ENCODE results near the gene LPO. TPM values are rescaled to one million over a fixed set of nuclear protein-coding genes. Genes with fewer than 3 reads are reported as not detected.

Gene LPO
- total RNA-seq, 2 donors from 2014 or later: not detected

DNA sequence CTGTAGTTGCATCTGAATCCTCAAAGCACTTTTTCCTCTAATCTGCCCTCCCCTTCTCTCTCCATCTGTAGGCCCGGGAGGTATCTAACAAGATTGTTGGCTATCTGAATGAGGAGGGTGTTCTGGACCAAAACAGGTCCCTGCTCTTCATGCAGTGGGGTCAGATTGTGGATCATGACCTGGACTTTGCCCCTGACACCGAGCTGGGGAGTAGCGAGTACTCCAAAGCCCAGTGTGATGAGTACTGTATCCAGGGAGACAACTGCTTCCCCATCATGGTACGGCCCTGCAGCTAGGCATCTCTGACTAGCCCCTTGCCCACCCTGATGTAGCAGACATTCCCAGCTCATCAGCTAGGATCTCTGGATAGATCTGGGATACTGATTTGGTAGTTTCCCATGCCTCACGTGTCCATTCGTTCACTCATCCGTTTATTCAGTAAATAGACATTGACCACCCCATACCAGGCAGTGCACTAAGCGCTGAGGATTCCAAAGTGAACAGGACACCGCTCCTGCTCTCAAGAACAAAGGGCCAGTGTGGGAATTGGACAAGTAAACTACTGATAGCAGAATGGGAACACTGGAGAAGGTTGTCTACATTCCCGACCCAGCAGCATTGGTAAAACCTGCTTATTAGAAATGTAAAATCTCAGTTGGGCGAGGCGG lies 12.1 kb downstream of the LPO start:
- intact Hi-C loops (cut with DNase I): loop anchor here in 1 of 2 donors (10.0 kb wide), 1 partner anchor 164 kb away; the partner anchor contains the start of gene RNF43
- DNase-seq (ENCODE audit: low spot score): no peak

DNA sequence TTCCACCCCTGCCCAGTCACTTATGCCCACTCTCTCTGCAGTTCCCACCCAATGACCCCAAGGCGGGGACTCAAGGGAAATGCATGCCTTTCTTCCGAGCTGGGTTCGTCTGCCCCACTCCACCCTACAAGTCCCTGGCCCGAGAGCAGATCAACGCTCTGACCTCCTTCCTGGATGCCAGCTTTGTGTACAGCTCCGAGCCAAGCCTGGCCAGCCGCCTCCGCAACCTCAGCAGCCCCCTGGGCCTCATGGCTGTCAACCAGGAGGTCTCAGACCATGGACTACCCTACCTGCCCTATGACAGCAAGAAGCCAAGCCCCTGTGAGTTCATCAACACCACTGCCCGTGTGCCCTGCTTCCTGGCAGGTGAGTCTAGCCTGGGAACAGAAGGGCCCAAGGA lies 13.8 kb downstream of the LPO start:
- intact Hi-C loops (cut with DNase I): loop anchor here in 1 of 2 donors (10.0 kb wide), 1 partner anchor 163 kb away; the partner anchor contains the start of gene RNF43
- no peak for DNase-seq (ENCODE audit: low spot score)

DNA sequence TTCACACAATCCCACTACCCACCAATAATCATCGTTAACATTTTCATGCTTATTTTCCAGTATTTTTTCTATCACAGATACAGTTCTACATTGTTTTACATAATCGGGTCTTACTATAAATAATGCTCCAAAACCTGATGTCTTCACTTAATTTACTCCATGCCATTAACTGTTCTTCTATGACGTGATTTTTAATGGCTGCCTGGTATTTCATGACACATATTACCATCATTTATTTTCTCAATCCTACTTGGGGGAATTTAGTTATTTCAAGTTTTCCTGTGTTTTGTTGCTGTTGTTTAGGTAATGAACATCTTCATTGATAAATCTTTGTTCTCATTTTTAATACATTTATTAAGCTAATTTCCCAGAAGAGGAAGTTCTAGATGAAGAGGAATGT lies 14.7 kb downstream of the LPO start:
- no peak for DNase-seq (ENCODE audit: low spot score)
- intact Hi-C loops (cut with DNase I): loop anchor here in 1 of 2 donors (10.0 kb wide), 1 partner anchor 162 kb away; the partner anchor contains the start of gene RNF43

DNA sequence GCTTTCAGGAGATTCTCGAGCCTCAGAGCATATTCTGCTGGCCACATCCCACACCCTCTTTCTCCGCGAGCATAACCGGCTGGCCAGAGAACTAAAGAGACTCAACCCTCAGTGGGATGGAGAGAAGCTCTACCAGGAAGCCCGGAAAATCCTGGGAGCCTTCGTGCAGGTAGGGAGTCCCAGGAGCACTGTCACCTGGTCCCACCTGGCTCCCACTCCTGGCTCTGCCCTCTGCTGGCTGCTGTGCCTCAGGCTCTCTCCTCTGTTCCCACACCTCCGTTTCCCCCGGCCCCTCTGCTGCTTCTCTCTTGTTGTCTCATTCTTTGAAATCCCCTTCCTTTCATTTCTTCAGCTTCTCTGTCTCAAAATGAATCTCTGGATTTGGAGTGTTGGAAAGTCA lies 16.4 kb downstream of the LPO start:
- intact Hi-C loops (cut with DNase I): loop anchor here in 1 of 2 donors (10.0 kb wide), 1 partner anchor 160 kb away; the partner anchor contains the start of gene RNF43
- DNase-seq (ENCODE audit: low spot score): no peak

DNA sequence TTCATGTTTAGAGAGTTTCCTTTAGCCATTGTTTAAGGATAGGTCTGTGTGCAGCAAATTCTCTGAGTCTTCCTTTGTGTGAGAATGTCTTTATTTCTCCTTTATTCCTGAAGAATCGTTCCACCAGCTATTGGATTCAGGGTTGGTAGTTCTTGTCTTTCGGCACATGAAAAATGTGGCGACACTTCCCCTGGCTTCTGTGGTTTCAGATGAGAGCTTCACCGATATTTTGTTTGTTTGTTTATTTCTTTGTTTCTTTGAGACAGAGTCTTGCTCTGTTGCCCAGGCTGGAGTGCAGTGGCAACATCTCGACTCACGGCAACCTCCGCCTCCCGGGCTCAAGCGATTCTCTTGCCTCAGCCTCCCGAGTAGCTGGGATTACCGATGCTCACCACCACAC lies 23.8 kb downstream of the LPO start:
- DNase-seq (ENCODE audit: low spot score): no peak
- intact Hi-C loops (cut with DNase I): no loop called here

DNA sequence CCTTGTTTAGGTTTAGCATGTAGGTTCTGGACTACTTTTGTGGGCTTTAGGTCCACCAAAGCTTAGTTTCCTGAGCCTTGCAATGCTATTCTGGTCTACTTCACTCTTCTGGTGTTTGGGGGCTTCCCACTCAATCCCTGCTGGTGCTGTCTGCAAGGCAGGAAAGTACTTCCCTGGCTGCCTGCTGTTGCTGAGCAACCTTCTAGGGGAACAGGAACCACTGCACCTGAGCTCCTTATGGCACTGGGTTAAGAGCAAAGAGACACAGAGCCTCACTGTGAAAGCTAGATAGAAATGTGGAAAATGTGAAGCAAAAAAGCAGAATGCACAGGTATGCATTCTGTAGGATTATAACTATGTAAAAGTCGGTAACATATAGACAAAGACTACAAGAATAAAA lies 25.4 kb downstream of the LPO start:
- no peak for DNase-seq (ENCODE audit: low spot score)
- intact Hi-C loops (cut with DNase I): no loop called here

DNA sequence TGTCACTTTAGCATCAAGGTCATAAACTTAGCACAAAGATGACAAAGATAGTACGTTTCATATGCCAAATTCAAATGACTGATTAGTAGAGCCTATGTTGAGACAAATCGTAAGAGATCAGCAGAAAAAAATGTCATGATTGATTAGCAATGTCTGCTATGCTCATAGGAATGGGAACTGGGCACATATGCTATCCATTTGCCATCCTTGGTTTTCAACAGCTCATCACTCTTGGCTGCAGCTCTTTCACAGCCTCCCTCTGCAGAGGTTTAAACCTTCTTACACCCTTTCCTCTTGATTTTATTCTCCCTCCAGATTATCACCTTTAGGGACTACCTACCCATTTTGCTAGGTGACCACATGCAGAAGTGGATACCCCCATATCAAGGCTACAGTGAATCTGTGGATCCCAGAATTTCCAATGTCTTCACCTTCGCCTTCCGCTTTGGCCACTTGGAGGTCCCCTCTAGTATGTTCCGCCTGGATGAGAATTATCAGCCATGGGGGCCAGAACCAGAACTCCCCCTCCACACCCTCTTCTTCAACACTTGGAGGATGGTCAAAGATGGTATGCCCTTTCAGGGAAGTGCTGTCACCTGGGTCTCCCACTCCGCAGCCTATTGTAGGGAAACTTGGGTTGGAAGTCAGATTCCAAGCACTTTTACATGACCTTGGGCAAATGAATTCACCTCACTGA lies 26.2 kb downstream of the LPO start:
- intact Hi-C loops (cut with DNase I): no loop called here

DNA sequence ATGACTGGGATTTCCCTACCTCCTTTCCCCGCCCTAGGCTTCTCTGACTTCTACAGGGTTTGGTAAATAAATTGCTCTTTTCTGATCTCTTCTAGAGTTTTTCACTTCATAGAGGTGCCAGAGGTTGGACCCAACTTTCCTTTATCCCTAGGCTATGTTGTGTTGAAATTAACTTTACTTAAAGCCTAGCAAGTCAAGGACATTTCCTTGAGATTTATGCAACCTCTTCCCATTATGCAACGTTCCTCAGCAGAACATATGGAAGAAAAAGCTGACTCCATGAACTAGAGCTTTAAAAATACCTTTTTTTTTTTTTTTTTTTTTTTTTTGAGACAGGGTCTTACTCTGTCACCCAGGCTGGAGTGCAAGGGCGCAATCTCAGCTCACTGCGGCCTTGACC lies 26.9 kb downstream of the LPO start:
- intact Hi-C loops (cut with DNase I): no loop called here
- no peak for DNase-seq (ENCODE audit: low spot score)

More for the DNA sequence above, 26.2 kb downstream of the LPO start:
- no peak for DNase-seq (ENCODE audit: low spot score)

DNA sequence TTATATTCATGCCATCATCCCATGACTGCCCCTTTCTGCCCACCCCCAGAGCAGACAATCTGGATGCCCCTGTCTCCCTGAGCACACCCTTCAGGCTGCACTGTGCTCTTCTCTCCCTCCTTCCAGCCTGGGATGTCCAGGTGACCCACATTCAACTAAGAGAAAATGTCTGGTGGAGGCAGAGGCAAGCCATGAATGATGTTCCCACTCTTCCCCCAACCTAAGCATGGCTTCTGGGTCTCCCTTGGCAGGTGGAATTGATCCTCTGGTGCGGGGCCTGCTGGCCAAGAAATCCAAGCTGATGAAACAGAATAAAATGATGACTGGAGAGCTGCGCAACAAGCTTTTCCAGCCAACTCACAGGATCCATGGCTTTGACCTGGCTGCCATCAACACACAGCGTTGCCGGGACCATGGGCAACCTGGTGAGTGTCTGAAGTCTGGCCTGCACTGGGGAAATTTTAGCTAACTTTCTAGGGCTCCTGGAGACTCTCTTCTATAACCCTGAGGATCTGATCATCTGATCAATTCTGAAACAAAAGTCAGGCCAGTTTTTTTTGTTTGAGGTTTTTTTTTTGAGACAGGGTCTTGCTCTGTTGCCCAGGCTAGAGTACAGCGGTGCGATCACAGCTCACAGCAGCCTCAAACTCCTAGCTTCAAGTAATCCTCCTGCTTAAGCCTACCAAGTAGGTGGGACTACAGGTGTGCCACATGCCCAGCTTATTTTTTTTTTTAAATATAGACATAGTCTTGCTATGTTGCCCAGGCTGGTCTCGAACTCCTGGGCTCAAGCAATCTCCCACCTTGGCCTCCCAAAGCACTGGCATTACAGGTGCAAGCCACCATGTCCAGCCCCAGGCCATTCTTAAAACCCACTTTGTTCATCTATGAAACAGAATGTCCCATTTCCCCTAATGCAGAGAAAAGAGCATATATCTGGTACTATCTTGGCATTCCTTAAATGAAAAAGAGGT lies 27.8 kb downstream of the LPO start:
- intact Hi-C loops (cut with DNase I): no loop called here
- DNase-seq (ENCODE audit: low spot score): no peak

DNA sequence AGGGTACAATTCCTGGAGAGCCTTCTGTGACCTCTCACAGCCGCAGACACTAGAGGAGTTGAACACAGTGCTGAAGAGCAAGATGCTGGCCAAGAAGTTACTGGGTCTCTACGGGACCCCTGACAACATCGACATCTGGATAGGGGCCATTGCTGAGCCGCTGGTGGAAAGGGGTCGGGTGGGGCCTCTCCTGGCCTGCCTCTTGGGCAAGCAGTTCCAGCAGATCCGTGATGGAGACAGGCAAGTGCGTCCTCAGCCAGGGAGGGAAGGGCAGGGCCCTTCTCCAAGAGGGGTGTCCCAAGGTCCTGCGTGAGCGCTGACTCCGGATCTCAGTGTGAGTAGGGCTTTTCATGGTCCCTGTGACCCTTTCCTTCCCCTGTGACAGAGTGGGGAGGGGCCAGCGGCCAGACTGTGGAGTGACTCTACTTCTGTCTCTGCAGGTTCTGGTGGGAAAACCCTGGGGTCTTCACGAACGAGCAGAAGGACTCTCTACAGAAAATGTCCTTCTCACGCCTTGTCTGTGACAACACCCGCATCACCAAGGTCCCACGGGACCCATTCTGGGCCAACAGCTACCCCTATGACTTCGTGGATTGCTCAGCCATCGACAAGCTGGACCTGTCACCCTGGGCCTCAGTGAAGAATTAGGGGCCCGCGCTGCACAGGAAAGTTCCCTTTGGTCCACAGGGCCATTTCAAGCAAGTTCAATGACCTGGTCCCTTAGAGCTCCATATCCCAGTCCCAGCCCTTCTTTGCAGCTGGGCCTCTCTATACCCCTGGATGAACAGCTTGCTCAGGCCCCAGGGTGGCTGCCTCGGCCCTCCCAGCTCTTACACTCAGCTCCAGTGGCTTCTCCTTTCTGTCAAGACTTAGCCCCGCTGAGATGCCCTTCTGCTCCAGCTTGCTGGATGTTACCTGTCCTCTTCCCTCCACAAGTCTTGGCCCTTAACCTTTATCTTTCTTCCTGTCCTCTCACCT lies 29.3 kb downstream of the LPO start:
- no peak for DNase-seq (ENCODE audit: low spot score)
- intact Hi-C loops (cut with DNase I): no loop called here

DNA sequence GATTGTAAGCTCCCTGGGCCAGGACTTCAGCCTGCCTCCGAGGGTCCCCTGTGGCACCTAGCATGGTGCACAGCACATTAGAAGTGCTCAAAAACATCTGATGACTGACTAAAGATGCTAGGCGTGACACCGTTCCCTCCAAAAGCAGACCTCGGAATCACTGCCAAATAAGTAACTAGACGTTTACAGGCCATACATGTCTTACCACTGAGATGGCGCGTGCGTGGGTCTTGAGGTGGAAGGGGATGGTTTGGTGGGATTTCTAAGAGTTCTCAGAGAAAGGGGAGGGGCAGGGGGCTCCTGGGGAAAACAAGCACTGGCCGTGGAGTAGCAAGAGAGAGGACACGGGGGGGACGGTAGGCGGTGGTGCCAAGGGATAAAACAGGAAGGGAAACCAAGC lies 29.9 kb downstream of the LPO start:
- DNase-seq (ENCODE audit: low spot score): no peak
- intact Hi-C loops (cut with DNase I): no loop called here

DNA sequence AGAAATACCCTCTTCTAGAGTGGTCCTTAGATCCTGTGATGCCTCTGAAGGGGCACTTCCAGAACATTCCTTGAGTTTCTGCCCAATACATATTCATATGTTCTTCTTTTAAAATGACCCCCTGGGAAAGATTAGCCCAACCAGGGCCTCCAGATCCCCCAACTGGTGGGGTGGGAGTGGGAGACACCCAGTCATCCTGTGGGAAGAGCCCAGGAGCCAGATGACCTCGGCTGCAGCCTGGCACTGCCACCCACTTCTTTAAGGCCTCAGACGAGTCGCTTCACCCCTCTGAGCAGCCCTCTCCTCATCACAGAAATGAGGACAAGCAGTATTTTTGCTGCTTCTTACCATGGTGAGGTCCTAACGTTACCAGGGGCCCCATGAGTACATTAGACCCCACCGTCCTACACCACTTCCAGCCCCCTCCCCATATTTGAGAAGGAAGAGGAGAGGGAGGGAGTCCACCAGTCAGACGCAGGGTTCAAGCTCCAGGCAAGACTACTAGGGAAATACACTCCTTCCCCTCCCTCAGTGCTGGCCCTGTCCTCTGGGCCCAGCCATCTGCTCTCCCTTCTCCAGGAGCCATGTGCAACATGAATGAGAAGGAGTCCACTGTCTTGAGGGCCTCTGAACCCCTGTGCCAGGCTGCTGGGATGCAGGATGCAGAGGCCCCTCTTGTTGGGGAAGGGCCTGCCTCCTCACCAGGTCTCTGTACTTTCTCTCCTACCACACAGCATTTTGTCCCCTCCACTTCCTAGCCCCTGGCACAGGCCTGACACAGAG lies 30.6 kb downstream of the LPO start:
- DNase-seq (ENCODE audit: low spot score): peak; percentile 60
- intact Hi-C loops (cut with DNase I): no loop called here

DNA sequence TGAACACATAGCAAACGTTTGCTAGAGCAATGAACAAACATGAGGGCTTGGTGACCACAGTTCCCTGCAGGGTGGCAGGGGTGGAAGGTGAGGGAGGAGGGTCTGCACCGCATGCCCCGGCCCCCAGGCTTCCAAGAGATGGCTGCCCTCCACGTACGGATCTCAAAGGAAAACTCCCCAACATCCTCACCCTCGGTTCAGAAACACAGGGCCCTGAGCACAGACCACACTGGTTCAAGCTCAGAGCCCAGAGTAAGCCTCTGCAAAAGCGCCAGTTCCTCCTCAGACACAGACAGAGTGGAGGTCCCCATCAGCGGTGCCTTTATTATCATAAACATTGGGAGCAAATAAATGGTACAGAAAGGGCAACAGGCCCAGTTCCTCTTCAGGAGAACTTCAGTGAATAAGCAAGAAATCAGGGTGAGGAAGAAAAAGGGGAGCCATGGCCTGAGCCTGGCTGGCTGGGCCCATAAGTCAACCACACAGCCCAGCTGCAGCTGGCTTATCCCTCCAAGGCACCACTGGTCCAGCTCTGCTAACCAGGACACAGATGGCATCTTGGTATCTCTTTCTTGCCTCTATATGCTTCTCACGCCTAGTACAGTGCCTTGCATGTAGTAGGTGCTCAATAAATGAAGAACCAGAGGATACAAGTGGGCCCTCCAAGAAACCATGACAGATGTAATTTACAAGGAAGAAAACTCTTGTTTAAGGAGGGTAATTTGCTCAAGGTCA lies 31.3 kb downstream of the LPO start:
- DNase-seq (ENCODE audit: low spot score): peak; percentile 54
- intact Hi-C loops (cut with DNase I): no loop called here

DNA sequence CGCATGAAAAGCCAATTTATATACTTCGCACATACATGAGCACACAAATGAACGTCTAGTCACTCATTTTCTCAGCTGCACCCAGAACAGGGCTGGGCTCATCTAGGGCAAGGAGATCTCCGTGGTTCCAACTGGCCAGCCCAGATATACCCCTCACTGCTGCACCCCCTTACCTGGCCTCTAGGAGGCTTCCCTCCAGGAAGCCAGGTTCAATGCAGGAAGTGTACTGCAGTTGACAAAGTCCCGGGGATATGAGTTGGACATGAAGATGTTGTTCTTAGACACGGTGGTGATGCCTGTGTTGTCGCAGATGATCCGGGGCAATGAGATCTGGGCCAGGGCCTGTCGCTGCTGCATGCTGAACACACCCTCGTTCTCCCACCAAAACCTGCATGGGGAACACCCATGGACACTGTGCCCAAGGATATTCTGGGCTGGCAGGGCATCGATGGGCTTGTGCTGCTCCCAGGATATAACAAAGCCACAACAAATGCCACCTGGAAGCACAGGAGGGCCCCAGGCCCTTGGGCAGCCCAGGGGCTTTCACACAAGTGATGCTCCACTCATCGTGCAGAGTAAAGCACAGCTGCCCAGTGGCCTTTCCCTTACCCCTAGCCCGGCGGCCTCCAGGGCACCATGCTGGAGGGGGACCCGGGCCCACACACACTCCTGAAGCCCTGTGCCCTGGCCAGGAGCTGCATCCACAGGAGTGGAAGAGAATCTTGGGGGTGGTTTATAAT lies 32.3 kb downstream of the LPO start:
- intact Hi-C loops (cut with DNase I): no loop called here
- peak; percentile 63 for DNase-seq (ENCODE audit: low spot score)

DNA sequence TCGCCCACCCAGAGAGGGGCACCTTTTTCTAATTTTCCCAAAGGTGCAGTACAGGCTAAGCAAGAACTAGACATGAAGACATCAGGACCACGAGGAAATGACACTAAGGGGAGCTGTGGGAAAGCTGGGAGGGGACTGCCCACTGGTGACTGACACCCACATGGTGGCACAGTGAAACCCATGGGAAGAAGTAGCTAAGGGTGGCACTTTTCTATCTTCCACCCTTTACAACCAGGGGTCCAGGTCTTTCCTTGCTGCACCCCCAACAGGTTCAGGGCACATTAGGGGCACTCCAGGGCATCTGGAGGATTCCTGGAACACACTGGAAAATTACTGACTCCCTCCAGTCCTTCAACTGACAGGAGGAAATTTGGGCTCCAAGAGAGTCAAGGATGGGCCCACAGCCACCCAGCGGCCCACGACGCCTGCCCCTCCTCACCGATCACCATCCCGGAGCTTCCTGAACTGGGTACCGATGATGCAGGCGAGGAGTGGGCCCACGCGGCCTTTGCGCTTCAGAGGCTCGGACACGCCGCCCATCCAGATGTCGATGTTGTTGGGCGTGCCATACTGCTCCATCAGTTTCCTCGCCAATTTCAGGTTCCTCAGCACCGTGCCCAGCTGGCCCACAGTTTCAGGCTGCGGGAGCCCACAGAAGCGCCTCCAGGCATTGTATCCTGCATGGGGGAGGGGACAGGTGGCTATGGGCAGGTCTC lies 33.0 kb downstream of the LPO start:
- intact Hi-C loops (cut with DNase I): no loop called here
- peak; percentile 54 for DNase-seq (ENCODE audit: low spot score)

Data from posterior vena cava (tissue), 2 donors.